Loucy (cell line): ENCODE results near the gene LSM12.

Source experiments
- CTCF ChIP-seq: fragments of 200-600 bp; sonication (generic); conservative IDR thresholded peaks from 2 replicates; pipeline ENCODE4 v1.5.1; 2014; ENCODE audit warnings: mild to moderate bottlenecking, antibody characterized with exemption, low read length
- EZH2phosphoT487 ChIP-seq: fragments of 200-600 bp; IDR thresholded peaks from 2 replicates; pipeline ENCODE4 v1.6.1; 2018; ENCODE audit warnings: antibody characterized with exemption, mild to moderate bottlenecking, moderate library complexity, borderline replicate concordance

- TF ChIP-seq EZH2phosphoT487 (no peak), CTCF (no peak)
Observed at GRCh38 chr17:44066204-44066930, at the start of gene LSM12.
